Liver (tissue), 3 donors: ENCODE measurements around the gene RHEX.

Experiments
- CTCF ChIP-seq: fragments of 150-350 bp; IDR thresholded peaks from 2 replicates; pipeline ENCODE4 v1.5.1; 2017; ENCODE audit warnings: improper control_type of control experiment, low read depth, low read length; ENCODE audit not compliant: missing input control
- GABPA ChIP-seq, 2 donors: IDR thresholded peaks in 1 of 2; conservative IDR thresholded peaks in 1 of 2; 2 replicates each; pipeline ENCODE4 v1.6.1; 2016; ENCODE audit warnings: antibody characterized with exemption in 2 of 2, mild to moderate bottlenecking in 1 of 2, moderate library complexity in 1 of 2
- JUND ChIP-seq, 2 donors: IDR thresholded peaks; 2 replicates each; pipeline ENCODE4 v1.6.1; 2016; ENCODE audit warnings: antibody characterized with exemption in 2 of 2
- MAX ChIP-seq: IDR thresholded peaks from 2 replicates; pipeline ENCODE4 v1.6.1; 2016; ENCODE audit warnings: antibody characterized with exemption
- RAD21 ChIP-seq, 2 donors: IDR thresholded peaks; 2 replicates each; pipeline ENCODE4 v1.6.1; 2016; ENCODE audit warnings: antibody characterized with exemption in 2 of 2, mild to moderate bottlenecking in 2 of 2
- TAF1 ChIP-seq: conservative IDR thresholded peaks from 2 replicates; pipeline ENCODE4 v1.6.1; 2016; ENCODE audit warnings: antibody characterized with exemption, mild to moderate bottlenecking
- TF ChIP-seq, protein P1 (sequence below): IDR thresholded peaks from 2 replicates; pipeline ENCODE4 v1.6.1; 2016; ENCODE audit warnings: antibody characterized with exemption
- donor health status: healthy.
- donor health status: healthy.

GRCh38 chr1:206120406-206120805, 67.4 kb downstream of the RHEX start:
- no peak for TF ChIP-seq MAX
- TF ChIP-seq GABPA (IDR thresholded peaks at IDR 0.05 in 1 of 2, conservative IDR thresholded peaks at IDR 0.05 in 1 of 2), result no peak
- no peak for TF ChIP-seq CTCF
- TF ChIP-seq JUND (IDR thresholded peaks at IDR 0.05), result no peak
- no peak for TF ChIP-seq RAD21 (IDR thresholded peaks at IDR 0.05)
- TF ChIP-seq TAF1, result no peak
- TF ChIP-seq, protein P1, sequence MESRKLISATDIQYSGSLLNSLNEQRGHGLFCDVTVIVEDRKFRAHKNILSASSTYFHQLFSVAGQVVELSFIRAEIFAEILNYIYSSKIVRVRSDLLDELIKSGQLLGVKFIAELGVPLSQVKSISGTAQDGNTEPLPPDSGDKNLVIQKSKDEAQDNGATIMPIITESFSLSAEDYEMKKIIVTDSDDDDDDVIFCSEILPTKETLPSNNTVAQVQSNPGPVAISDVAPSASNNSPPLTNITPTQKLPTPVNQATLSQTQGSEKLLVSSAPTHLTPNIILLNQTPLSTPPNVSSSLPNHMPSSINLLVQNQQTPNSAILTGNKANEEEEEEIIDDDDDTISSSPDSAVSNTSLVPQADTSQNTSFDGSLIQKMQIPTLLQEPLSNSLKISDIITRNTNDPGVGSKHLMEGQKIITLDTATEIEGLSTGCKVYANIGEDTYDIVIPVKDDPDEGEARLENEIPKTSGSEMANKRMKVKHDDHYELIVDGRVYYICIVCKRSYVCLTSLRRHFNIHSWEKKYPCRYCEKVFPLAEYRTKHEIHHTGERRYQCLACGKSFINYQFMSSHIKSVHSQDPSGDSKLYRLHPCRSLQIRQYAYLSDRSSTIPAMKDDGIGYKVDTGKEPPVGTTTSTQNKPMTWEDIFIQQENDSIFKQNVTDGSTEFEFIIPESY, result no peak
